ACHN (cell line): Measurements from ENCODE around the gene HPCAL1.
"Not testable (repeated sequence)": the region's sequence is repeated elsewhere in the genome, so short reads cannot be mapped to it uniquely, and the experiment has no call there.

Experiments
- DNase-seq: peaks from one replicate; pipeline ENCODE4 v3.0.0-alpha.2; 2015
- in situ Hi-C: cut with HindIII; loops from 2 replicates; pipeline ENCODE4 v1.10.0; 2017; ENCODE audit warnings: low sequenced_read_pairs, low pct_ligation_motif_present, low pct_unique_long_range_greater_than_20kb

HPCAL1 gene

GRCh38 chr2:10430886-10431622 lies 128.3 kb downstream of the HPCAL1 start:
- no peak for DNase-seq
- in situ Hi-C loops = loop anchor here (25.0 kb wide), 1 partner anchor 319 kb away; the partner anchor contains the start of gene RRM2

DNA sequence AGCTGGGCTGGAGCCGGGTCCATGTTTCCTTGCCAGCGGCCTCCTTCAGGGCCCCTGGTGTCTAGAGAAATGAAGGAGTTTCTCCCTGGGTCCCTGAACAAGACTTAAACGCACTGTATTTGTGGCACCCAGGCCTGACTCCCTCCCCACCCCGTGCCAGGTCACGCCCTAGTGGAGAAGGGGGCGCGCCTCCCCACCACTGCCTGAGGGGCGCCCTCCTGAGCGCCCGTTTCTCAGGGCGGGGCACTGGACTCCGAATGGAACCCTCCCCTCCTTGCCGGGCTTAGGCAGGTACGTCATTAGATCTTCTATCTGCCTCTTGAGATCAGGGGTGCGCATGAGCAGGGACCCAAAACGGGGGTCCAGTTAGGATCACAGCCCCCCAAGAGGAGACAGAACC lies 129.1 kb downstream of the HPCAL1 start:
- in situ Hi-C loops = loop anchor here (25.0 kb wide), 1 partner anchor 319 kb away; the partner anchor contains the start of gene RRM2
- DNase-seq = no peak

DNA sequence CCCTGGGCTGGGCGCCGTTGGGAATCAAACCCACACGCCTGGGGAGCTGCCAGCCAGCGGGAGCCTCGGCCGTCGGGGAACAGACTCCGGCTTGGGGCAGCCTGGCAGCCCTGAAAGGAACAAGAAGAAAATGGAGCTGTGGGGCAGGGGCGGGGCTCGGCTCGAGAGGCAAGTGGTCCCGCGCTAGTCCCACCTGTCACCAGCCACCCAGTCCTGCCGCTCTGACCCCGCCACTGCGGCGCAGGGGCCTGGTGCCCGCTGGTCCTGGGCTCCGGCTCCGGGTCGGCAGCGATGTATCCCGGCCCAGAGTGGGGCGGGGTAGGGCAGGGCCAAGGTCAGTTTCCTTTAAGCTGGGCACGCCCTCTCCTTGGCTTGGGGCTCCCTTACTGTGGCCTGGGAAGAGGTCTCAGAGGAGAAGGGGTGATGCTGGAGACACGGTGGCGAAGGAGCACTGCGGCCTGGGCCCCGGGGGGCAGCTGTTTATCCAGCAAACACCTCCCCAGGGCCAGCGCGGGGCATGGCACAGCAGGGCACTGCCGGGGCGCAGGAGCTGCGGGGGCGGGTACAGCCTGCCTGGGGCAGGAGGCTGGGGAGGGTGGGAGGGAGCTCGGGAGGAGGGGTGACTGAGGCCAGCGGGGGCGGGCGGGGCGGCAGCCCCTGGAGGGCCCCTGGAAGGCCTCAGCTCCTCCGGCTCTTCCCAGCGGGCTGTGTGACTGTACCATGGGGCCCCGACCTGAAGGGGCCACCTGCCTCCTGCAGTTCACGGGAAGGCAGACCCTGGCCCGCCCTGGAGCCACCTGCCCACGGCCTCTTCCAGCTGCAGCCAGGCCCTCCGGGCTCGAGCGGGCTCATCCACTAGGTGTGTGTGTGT lies 129.8 kb downstream of the HPCAL1 start:
- in situ Hi-C loops = loop anchor here (25.0 kb wide), 1 partner anchor 320 kb away; the partner anchor contains the start of gene RRM2
- no peak for DNase-seq

DNA sequence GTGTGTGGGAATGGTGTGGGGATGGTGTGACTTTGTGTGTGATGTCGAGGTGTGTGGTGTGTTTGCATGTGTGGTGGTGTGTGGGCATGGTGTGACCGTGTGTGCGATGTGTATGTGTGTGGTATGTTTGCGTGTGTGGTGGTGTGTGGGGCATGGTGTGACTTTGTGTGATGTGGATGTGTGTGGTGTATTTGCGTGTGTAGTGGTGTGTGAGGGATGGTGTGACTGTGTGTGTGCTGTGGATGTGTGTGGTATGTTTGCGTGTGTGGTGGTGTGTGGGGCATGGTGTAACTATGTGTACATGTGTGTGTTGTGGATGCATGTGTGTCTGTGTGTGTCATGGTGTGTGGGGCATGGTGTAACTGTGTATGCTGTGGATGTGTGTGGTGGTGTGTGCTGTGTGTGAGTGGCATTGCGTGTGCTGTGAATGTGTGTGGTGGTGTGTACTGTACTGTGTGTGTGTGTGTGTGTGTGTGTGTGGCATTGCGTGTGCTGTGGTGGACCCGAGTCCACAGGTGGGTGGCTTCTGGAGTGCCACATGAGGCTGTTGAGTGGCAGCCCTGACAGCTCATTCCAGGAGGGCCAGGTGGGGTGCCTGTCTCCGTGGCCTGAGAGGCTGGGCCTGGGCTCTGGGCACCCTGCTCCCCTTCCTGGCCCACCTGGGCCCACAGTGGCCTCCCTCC lies 130.7 kb downstream of the HPCAL1 start:
- in situ Hi-C loops = loop anchor here (25.0 kb wide), 1 partner anchor 321 kb away; the partner anchor contains the start of gene RRM2

DNA sequence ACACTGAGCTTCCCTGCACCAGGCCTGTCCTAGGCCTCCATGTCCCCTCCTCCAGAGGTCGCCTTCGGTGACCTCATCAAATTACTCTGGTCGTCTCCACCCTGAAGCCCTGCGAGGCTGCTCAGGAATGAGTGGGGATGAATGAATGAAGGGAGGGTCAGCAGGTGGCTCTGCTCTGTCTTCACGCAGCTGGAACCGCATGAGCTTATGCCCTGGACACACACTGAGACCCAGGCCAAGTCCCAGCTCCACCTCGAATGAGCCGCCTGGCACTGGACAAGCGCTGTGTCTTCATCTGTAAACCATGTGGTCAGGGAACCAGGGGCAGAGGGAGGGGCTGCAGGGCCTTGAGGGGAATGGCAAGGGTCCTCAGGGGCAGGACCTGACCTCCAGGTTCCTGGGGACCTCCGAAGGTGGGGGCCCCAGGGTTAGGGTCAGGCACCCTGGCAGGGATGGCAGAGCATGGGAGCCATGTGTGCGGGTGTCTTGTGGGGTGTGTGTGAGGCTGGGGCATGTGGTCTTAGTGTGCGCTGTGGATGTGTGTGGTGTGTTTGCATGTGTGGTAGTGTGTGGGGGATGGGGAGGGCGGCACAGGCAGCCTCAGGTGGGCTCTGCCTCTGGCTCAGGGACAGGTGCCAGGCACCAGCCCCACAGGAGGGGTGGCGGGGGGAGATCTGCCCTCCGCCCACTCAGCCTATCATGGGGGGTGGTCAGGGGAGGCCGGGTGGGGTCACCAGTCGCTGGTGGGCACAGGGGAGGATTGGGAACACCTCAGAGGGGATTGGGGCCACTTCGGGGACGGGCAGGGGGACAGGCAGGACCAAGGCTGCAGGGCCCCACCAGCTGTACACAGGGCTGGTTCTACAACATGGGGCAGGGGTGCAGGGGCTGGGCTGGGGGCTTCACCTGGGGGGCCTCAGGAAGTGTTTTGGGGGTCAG lies 131.5 kb downstream of the HPCAL1 start:
- in situ Hi-C loops = loop anchor here (25.0 kb wide), 1 partner anchor 322 kb away; the partner anchor contains the start of gene RRM2
- DNase-seq = no peak

More for the DNA sequence above, 130.7 kb downstream of the HPCAL1 start:
- DNase-seq = no peak

- DNase-seq = peak; percentile 68
- in situ Hi-C loops = loop anchor here (25.0 kb wide), 1 partner anchor 323 kb away; the partner anchor contains the start of gene RRM2
Measured at GRCh38 chr2:10434886-10435819, 132.4 kb downstream of the HPCAL1 start.

GRCh38 chr2:10435820-10436204 lies 133.1 kb downstream of the HPCAL1 start:
- in situ Hi-C loops = loop anchor here (25.0 kb wide), 1 partner anchor 324 kb away; the partner anchor contains the start of gene RRM2
- DNase-seq = no peak

DNA sequence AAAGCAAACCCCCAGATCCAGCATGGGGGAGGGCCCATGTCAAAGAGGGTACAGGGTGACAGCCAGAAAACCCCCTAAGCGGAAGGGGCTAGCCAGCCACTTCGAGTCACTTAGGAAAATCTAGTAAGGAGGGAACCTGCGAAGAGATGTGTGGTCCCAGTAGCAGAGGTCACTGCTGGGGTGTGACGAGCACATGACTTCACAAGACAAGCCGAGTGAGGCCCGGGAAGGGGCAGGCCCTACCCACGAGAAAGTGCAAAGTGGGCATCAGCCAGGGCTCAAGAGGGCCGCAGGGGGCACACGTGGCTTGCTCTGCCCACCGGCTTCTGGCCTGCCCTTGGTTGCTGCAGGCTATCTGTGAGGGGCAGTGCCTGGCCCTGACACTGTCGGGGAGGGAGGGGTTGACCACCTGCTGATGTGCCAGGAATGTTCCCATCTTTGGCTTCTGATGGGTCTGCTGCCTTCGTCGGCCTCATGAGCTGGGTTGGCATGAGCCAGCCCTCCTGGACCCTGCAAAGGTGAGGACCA lies 133.9 kb downstream of the HPCAL1 start:
- DNase-seq = no peak
- in situ Hi-C loops = loop anchor here (25.0 kb wide), 1 partner anchor 324 kb away; the partner anchor contains the start of gene RRM2

GRCh38 chr2:10437806-10438205 lies 135.1 kb downstream of the HPCAL1 start:
- in situ Hi-C loops = loop anchor here (25.0 kb wide), 1 partner anchor 326 kb away; the partner anchor contains the start of gene RRM2
- DNase-seq = no peak

GRCh38 chr2:10438688-10439087 lies 136.0 kb downstream of the HPCAL1 start:
- DNase-seq = no peak
- in situ Hi-C loops = loop anchor here (25.0 kb wide), 1 partner anchor 326 kb away; the partner anchor contains the start of gene RRM2

- in situ Hi-C loops = loop anchor here (25.0 kb wide), 1 partner anchor 327 kb away; the partner anchor contains the start of gene RRM2
- DNase-seq = no peak
Measured at GRCh38 chr2:10439185-10439879, 136.6 kb downstream of the HPCAL1 start.

- in situ Hi-C loops = loop anchor here (10.0 to 25.0 kb wide), 2 partner anchors 225 to 328 kb away; partner anchors contain the start of gene RRM2
- no peak for DNase-seq
Measured at GRCh38 chr2:10439971-10440370, 137.3 kb downstream of the HPCAL1 start.

- in situ Hi-C loops = loop anchor here (10.0 to 25.0 kb wide), 2 partner anchors 224 to 328 kb away; partner anchors contain the start of gene RRM2
- DNase-seq = no peak
Measured at GRCh38 chr2:10440736-10441135, 138.0 kb downstream of the HPCAL1 start.

- in situ Hi-C loops = loop anchor here (10.0 to 25.0 kb wide), 2 partner anchors 223 to 330 kb away; partner anchors contain the start of gene RRM2
- DNase-seq = no peak
Measured at GRCh38 chr2:10441948-10442347, 139.2 kb downstream of the HPCAL1 start.

DNA sequence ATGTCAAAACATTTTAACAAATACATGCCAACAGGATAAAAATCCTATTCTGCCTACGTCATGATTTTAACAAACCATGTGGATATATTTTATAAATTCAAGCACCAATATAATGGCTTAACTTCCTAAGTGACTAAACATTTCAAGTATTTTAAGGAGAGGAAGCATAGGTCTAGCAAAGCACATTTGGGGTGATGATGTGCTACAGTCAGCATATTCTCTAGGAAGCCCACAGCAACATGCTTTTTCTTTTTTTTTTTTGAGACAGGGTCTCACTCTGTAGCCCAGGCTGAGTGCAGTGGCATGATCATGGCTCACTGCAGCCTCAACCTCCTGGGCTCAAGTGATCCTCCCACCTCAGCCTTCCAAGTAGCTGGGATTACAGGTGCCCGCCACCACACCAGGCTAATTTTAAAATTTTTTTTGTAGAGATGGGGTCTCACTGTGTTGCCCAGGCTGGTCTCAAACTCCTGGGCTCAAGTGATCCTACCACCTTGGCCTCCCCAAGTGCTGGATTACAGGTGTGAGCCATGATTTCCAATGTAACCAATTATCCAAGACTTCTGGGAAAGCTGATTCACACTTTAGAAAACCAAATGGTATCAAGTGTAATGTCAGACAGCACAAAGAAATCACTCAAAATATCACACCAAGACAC lies 139.9 kb downstream of the HPCAL1 start:
- in situ Hi-C loops = loop anchor here (10.0 to 25.0 kb wide), 2 partner anchors 222 to 330 kb away; partner anchors contain the start of gene RRM2
- not testable (repeated sequence) for DNase-seq
